ENCODE measurements around the gene CDH4.
"Not testable (repeated sequence)": the region's sequence is repeated elsewhere in the genome, so short reads cannot be mapped to it uniquely, and the experiment has no call there.

The CDH4 gene

DNA sequence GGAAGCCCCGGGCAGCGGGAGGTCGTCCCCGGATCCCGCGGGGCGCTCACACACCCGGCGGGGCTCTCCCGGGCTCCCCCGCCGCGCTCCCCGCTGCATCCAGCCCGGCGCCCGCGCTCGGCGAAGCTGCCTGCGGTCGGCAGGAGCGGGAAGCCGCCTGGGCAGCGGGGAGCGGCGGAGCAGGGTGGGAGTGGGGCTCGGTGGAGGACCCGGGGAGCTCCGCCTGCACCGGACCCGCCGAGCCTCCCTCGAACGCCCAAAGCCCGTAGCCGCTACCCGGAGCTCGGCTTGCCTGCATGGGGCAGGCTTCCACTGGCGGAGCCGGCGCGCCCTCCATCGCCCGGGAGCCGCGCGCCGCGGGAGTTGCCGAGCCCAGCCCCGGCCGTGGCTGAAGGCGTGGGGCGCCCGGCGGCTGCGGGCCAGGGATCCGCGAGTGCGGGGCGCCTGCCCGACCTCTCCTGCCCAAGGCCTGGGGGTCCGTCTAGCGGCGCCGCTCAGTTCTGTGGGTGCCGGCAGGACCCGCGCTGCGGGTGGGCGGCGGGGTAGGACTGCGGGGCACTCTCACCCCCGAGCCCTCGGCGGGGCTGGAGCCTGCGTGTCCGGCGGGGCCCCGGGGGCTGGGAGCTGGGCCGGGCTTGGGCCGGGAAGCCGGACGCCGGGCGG is 671 bp downstream of the CDH4 start:
- peak overlapping the region; percentile 90 for H3K27ac ChIP-seq
- no peak for DNase-seq (ENCODE audit: low read depth, low spot score)

DNA sequence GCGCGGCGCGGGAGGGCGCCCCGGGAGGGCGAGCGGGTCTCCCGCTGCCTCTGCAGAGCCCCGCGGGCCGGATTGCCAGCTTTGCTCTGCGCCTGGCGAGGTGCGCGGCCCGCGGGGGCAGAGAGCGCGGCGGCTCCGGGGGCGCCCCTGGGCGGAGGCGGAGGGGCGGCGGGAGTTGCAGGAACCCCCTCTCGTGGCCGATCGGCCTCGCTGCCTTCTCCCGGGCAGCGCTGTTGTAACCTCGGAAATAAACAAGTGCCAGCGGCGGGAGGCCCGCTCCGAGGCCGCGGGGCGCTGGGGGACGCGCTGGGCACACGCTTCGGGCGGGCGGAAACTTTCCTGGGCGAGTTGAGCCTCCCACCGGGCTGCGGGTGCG is 1.2 kb downstream of the CDH4 start:
- DNase-seq (ENCODE audit: low read depth, low spot score) = no peak
- H3K27ac ChIP-seq = peak overlapping the region; percentile 90

DNA sequence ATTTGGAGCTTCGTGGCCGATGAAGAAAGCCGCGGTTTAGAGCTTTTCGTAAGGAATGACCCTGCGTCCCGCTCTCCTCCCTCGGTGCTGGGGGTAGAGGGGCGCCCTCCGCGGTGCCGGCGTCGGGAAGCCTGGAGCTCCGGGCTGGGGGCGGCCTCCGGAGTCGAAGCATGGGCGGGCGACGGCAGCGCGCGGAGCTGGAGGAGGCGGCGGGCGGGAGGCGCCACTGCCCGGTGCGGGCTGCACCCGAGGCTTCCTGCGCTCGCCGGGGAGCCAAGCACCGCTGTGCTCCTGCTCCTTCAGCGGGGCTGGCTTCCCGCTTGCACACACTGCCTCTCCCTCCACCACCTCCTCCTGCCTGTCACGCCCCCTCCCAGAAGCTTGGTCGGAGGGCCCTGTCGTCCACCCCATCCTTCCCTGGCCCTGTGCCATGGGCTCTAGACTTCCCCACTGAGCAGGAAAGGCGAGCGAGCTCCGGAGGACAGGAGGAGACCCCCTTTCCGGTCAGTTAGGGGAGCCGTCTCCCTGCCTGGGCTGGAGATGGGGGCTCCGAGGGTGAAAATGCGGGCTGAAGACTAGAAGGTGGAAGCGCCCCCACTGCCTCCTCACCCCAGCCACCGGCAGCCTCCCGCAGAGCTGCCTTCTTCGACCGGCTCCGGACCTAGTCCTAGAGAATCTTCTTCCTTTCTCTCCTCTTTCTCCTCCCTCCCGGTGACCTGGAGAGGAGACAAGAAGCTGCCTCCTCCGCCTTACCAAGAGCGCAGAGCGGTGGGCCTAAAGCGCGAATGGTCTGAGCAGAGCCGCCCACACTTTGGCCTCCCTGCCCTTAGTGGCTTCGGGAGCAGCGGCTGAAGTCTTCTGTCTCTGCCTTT is 1.8 kb downstream of the CDH4 start:
- peak overlapping the region; percentile 90 for H3K27ac ChIP-seq
- DNase-seq (ENCODE audit: low read depth, low spot score) = no peak

DNA sequence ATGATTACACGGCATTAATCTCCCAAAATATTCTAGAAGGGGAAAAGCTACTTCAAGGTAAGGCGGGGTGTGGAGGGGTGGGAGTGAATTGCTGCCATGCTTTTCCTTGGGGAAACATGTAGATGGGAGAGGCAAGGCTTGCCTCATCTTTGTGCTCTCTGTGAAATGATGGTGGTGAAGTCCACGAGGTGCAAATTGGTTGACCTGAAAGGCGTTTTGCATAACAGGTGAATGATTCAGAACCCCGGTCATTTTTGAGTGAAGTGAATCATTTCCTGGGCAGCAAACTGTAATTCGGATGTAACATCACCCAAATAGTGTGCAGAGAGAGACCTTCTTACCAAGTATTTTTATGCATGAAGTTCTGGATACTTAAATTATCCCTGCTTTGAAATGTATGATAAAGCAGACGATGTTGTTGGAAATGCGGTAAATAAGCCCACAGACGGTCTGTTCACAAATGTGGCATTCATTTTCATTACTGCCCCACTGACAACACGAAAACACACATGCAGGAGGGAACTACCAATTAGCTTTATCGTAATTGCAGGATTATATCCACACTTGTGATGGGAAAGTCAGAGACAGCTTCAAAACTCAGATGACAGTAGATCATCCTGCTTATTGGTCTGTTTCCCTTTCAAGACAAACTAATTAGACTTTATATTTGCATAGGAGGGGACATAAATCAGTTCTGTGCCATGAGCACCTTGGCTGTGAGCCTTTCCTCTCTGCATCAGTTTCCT is 3.0 kb downstream of the CDH4 start:
- H3K27ac ChIP-seq = peak overlapping the region; percentile 90
- peak; percentile 14 for DNase-seq (ENCODE audit: low read depth, low spot score)

DNA sequence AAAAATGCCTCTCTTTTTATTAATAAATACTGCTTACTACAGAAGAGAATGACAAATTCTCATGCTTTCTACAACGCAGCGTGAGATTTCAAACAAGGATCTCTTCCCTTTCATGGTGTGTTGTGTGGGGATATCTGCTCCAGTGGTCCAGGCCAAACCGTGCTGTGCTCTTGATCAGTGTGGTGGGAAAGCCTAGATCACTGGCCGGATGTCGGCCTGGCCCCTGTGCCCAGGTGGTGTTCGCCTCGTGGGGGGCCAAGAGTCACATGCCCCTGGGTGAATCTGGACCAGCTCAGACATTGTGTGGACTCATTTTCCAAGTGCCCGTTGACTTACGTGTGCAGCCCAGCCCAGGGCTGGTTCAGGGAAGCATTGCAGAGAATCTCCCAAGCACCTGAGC is 4.3 kb downstream of the CDH4 start:
- DNase-seq (ENCODE audit: low read depth, low spot score) = no peak
- no peak overlapping the region for H3K27ac ChIP-seq

DNA sequence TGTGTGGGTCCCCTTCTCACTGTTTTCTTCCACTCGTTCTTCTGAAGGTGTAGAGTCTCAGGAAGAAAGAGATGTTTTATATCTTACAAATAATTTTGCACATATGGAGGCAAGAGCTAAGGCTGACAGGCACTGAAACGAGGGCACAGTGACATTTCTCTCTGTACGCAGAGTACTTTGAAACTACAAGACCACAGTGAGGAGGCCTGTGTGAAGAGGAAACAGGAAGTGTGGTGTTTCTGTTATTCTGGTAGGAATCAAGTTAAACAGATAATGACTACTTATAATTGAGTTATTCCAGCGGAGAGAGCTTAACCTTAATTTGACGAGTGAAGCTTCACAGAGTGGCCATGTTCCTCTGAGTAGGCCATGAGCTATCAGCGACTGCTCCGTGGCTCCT is 4.8 kb downstream of the CDH4 start:
- no peak overlapping the region for H3K27ac ChIP-seq
- no peak for DNase-seq (ENCODE audit: low read depth, low spot score)

DNA sequence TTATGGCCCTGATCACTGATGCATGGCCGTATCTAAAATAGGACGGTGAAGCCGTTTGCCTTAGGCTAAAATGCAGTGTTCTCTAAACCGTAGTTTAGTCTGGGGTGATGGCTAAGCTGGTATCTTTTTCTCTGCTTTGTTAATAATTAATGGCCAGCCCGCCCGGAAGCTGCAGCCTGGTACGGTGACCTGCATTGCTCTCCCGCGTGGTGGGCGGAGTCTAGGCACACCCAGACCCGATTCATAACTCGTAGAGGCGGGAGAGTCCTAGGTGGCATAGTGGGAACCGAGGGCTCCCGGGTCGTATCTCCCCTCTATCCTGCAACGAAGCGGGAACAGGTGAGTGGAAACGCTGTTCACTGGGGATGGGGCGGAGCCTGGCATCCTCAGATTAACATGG is 5.5 kb downstream of the CDH4 start:
- DNase-seq (ENCODE audit: low read depth, low spot score) = no peak
- H3K27ac ChIP-seq = no peak overlapping the region

DNA sequence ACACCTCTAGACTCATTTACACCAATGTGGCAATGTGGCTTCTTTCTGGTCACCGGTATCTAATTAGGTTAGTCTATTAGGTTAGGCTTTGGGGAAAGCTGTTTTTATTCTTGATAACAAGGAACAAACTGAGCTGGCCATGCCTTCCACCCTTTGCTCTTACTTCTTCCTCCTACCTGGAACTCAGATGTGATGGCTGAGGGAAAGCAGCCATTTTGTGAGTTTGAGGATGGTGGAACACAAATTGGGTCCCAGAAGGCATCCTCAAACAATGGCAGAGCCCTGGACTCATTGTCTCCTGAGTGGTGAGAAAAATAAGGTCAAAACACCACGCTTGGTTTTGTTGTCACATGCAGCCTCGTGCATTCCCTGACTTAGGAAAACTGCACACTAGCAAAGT is 7.7 kb downstream of the CDH4 start:
- H3K27ac ChIP-seq = no peak overlapping the region
- DNase-seq (ENCODE audit: low read depth, low spot score) = no peak

DNA sequence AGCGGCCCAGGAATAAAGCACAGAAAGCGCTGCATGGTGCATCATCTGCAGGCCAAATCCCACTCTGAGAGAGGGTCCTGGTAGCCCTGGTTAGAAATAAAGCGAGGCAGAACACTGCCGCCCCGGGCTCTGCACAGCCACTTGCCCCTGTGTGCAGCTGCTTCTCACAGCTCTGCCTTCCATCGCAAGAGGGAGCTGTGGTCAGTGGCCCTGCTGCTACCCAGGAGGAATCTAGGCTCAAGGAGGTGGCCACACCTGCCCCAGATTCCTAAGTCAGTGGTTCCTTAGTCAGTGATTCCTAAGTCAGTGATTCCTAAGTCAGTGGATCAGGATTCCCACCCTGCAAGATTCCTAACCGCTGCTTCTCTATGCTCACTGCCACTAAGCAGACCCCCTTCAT is 8.8 kb downstream of the CDH4 start:
- H3K27ac ChIP-seq = no peak overlapping the region
- DNase-seq (ENCODE audit: low read depth, low spot score) = no peak

DNA sequence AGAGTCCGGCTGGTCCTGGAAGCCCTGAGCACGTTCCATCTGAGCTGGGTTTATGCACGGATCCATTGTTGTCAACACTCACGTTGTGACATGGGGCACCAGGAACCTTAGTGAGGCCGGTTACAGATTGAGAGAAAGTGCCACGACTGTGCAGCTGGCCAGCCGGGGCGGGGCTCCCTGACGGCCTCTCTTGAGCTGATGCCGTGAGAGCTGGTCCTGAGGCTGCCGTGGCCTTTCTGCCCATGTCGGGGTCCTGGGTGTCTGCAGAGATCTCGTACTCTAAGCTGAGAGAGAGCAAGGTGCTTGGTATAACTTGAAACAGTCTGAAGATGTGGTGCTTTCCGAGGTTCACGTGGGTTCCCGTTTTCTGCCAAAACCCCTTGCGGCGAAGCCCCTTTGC is 10.0 kb downstream of the CDH4 start:
- no peak overlapping the region for H3K27ac ChIP-seq
- DNase-seq (ENCODE audit: low read depth, low spot score) = no peak

DNA sequence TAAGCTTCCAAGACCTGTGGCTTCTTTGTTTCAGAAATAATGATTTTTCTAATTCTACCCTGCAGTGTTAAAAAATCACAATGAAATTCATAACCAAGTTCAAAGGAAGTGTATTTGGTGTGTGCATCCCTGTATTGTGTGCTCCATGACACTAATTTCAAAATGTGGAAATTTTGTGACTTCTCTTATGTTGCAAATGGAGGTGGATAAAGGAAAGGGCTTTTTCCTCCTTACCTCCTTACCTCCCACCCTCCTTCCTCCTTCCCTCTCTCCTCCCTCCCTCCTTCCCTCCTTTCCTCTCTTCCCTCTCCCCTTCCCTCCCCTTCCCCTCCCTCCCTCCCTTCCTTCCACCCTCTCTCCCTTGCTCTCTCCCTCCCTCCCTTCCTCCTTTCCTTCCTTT is 10.5 kb downstream of the CDH4 start:
- no peak for DNase-seq (ENCODE audit: low read depth, low spot score)
- no peak overlapping the region for H3K27ac ChIP-seq

DNA sequence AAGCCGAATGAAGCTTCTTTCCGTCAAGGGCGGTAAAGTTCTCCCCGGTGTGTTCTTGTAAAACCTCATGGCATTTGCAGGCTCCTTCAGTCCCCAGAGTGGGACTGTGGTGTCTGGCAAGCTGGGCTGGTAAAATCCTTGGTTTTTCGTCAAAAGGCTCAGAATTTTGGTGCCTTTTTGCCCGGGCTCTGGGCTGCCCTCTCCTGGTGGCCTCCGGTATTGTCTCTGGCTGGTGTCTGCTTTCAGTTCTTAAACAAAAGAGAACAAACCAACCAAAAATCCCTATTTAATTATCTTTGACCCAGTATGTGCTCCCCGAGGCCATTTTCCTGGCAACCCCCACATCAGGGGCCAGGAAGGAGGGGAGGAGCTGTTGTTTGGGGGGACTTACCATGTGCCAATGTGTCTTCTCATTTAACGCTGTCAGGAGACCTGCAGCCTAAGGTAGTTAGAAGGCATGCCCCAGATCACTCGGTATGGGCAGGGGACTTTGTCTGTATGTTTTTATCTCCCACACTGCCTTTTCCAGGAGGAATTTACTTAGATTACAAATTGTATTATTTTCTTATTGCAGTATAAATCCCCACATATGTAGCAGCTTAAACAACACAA is 11.1 kb downstream of the CDH4 start:
- no peak overlapping the region for H3K27ac ChIP-seq
- DNase-seq (ENCODE audit: low read depth, low spot score) = no peak

DNA sequence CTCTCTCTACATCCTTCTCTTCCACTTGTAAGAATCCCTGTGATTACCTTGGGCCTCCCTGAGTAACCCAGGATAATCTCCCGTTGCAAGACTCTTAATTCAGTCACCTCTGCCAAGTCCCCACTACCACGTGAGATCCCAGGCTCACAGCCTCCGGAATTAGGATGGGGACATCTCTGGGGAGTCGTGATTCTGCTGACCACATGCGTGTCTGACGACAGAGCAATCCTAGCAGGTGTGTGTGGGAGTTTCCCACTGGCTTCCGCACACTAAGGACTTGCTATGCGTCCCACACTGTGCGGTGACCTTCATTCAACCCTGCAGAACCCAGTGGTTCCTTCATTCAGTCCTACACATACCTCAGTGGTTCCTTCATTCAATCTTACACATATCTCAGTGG is 11.9 kb downstream of the CDH4 start:
- no peak overlapping the region for H3K27ac ChIP-seq
- no peak for DNase-seq (ENCODE audit: low read depth, low spot score)

DNA sequence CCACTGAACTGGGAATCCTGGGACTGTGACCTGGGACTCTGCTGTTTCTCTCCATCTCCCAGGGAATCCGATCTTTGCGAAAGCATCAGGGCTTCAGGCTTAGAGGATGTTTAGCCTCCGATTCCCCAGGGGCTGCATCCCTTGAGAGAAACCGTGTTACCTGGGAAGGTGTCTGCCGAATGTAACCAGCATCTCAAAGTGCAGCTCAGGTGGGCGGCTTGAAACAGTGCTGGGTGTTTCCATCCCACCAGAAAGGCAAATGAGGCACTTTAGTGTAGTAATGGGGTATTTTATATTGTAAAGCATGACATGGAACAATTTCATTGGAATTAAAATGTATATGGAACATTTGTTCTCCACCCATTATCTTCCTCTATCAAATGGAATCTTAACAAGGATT is 15.2 kb downstream of the CDH4 start:
- H3K27ac ChIP-seq = no peak overlapping the region
- DNase-seq (ENCODE audit: low read depth, low spot score) = no peak

DNA sequence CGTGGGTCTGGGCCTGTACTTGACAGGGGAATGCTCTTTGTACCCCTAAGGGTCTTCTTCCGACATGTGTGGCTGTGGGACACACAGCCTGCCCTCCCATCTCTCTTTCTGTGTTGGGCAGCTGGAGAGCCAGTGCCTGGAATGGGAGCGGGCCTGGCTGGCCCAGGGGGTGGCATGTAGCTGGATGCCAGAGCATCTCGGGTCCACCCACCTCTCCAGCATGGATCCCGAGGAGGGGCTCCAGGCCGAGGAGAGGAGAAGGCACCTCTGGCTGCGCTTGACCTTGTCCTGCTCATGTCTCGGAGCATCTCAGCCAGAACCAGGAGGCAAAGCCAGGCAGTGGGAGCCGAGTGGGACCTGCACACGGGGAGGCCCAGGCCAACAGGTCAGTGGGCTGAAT is 16.0 kb downstream of the CDH4 start:
- no peak for DNase-seq (ENCODE audit: low read depth, low spot score)
- no peak overlapping the region for H3K27ac ChIP-seq

DNA sequence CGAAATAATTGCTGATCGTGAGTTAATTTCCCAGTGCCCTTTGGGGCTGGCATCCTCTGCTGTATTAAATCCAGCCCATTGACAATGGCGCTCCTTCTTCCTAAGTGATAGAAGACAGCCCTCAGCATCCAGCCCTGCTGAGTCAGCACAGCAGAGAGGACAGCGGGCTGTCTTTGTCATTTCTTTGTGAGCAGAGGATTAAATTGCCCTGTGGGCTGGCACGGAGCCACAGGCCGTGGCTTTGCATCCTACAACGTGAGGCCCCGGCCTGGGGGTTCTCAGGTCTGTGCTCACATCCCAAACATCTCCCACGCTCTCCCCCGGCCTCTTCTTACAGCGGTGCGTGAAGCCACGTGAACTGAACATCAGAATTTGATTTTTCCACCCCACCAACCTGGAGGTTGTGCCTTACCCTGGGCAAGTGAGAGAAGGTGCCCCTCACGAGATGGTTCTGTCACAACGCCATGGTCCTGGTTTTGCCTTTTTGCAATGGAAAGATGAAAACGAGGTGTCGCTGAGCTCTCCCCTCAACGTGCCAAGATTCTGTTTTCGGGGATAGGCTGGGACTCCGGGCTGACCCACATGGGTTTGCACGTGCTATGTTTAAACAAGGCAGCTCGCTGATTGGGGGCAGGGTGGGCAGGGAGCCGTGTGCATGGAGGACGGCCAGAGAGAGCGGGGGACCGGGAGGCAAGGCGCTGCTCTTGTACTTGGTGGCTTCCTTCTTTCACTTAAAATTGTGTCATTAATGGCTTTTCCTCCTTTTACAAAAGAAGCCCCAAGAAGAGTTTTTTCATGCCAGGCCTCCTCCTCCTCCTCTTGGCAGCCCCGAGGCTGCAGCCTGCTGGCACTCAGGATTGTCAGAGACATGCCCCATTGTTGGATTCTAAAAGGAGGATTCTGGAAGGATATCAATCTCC is 19.5 kb downstream of the CDH4 start:
- no peak overlapping the region for H3K27ac ChIP-seq

DNA sequence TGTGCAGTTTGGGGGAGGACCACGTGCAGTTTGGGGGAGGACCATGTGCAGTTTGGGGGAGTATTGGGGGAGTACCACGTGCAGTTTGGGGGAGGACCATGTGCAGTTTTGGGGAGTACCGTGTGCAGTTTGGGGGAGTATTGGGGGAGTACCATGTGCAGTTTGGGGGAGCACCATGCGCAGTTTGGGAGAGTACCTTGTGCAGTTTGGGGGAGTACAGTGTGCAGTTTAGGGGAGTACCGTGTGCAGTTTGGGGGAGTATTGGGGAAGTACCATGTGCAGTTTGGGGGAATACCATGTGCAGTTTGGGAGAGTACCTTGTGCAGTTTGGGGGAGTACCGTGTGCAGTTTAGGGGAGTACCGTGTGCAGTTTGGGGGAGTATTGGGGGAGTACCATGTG is 21.0 kb downstream of the CDH4 start:
- not testable (repeated sequence) for DNase-seq (ENCODE audit: low read depth, low spot score); H3K27ac ChIP-seq

More for the DNA sequence above, 19.5 kb downstream of the CDH4 start:
- no peak for DNase-seq (ENCODE audit: low read depth, low spot score)

DNA sequence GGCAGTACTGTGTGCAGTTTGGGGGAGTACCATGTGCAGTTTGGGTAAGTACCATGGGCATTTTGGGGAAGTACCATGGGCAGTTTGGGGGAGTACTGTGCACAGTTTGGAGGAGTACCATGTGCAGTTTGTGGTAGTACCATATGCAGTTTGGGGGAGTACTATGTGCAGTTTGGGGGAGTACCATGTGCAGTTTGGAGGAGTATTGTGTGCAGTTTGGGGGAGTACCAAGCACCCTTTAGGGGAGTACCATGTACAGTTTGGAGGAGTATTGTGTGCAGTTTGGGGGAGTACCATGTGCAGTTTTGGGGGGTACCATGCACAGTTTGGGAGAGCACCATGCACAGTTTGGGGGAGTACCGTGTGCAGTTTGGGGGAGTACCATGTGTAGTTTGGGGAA is 21.6 kb downstream of the CDH4 start:
- not testable (repeated sequence) for DNase-seq (ENCODE audit: low read depth, low spot score); H3K27ac ChIP-seq

DNA sequence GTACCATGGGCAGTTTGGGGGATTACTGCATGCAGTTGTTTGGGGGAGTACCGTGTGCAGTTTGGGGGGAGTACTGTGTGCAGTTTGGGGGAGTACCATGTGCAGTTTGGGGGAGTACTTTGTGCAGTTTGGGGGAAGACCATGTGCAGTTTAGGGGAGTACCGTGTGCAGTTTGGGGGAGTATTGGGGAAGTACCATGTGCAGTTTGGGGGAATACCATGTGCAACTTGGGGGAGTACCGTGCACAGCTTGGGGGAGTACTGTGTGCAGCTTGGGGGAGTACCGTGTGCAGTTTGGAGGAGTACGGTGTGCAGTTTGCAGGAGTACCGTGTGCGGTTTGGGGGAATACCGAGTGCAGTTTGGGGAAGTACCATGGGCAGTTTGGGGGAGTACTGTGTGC is 22.3 kb downstream of the CDH4 start:
- no peak for DNase-seq (ENCODE audit: low read depth, low spot score)
- no peak overlapping the region for H3K27ac ChIP-seq

DNA sequence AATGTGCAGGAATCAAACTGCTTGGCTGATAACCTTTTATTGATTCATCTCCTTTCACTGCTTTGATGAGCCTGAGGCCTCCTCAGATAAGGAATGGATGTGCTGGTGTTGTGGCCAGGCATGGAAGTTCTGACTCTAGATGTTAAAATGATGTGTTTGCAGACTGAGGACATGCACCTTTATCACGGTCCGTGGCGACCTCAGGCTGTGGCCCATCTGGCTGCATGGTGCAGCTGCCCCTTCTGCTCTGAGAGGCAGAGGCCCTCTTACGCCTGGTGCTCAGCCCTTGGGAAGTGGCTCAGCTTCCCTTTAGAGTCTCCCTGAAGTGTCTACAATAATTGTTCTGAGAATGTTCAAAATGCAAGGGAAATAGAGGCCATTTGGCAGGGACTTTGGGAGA is 26.2 kb downstream of the CDH4 start:
- no peak overlapping the region for H3K27ac ChIP-seq
- DNase-seq (ENCODE audit: low read depth, low spot score) = no peak
